Erythroblast (primary cell): ENCODE measurements around the gene INPPL1.

Experiments used
- GATA1 ChIP-seq: IDR thresholded peaks from 2 replicates; pipeline ENCODE4 v1.6.1; 2011; ENCODE audit warnings: low read depth, mild to moderate bottlenecking, control low read depth, low read length, moderate library complexity
- POLR2A ChIP-seq: IDR thresholded peaks from 2 replicates; pipeline ENCODE4 v1.6.1; 2011; ENCODE audit warnings: mild to moderate bottlenecking, low read length

GRCh38 chr11:72223615-72224563, 678 bp upstream of the INPPL1 start:
- TF ChIP-seq POLR2A: no peak
- no peak for TF ChIP-seq GATA1
